Skeletal muscle cell (primary cell): ENCODE measurements around the gene CTNNA3.
"Not testable (repeated sequence)": the region's sequence is repeated elsewhere in the genome, so short reads cannot be mapped to it uniquely, and the experiment has no call there.

ENCODE experiments used
- DNase-seq: peaks from one replicate; pipeline ENCODE4 v3.0.0-alpha.2; 2010; ENCODE audit warnings: low read depth
- H3K4me3 ChIP-seq: 2 replicates; pipeline ENCODE4 v1.5.1; 2011; ENCODE audit warnings: low read depth, mild to moderate bottlenecking, control low read depth, low read length, moderate library complexity

The CTNNA3 gene

DNA sequence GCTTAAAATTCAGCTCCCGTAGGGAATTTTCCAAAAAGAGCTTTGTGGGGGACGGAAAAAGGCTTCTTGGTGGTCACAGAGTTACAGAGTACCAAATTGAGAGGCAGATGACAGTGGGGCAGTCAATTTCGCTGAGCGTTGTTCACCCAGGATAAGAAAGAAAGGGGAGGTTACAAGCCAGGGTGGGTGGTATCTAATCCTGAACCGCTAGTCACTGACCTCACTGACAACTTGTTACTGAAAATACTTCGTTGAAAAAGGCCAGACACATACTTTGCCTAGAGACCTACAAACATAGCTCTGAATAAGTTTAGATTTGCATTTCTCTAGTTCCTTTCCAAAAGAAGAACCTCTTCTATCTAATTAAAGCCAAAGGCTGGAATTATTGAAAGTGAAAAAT lies at the start of gene CTNNA3:
TSS of gene CTNNA3 (minus strand) at position 167 of the 400 bp plus-strand sequence.
- DNase-seq, result no peak
- no peak within 1 kb of the TSS for H3K4me3 ChIP-seq

DNA sequence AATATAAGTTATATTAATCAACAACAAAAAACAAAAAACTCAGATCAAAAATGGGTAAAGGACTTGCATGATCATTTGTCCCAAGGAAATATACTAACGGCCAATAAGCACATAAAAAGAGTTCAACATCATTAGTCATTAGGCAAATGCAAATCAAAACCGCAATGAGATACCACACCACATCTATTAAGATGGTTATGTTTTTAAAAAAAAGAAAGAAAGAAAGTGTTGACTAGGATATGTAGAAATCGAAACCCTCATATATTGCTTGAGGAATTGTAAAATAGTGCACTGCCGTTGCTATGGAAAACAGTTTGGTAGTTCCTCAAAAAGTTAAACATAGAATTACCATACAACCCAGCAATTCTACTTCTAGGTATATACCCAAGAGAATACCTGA lies 39.4 kb upstream of the CTNNA3 start:
- H3K4me3 ChIP-seq, result no peak overlapping the region
- DNase-seq, result no peak

DNA sequence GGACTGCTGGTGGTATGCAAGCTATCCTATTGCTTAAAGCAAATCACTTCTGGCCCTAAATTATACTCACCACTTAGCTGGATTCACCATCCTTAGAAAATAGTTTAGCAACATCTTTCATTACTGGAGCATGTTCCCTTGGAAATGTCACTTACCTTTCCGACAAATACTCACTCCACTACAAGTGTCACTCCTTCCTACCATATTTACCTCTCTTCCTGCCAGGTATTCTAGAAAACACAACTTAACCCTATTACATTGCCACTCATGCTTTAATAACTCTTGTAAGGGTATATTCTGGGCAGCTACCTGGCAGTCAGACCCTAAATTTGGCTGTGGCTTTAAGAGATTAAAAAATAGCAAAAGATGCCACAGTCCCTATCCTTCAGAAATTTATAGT lies 37.5 kb upstream of the CTNNA3 start:
- H3K4me3 ChIP-seq, result no peak overlapping the region

DNA sequence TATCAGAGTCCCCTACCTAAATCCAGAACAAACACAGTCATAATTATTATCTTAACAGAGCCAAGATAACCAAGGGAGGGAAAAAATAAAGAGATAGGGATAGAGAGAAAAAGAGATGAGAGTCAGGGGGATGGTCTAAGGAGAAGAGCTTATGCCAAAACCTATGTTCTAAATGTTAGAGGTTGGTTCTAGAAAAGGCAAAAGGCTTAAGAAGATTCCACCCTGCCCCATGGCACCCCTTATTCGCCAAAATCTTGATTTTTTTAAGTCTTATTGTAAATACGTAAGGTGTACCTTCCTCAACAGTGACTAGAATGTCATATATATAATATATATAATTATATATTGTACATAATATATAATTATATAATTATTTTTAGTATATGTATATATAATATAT lies 29.6 kb upstream of the CTNNA3 start:
- H3K4me3 ChIP-seq, result no peak overlapping the region

More for the DNA sequence above, 37.5 kb upstream of the CTNNA3 start:
- no peak for DNase-seq

DNA sequence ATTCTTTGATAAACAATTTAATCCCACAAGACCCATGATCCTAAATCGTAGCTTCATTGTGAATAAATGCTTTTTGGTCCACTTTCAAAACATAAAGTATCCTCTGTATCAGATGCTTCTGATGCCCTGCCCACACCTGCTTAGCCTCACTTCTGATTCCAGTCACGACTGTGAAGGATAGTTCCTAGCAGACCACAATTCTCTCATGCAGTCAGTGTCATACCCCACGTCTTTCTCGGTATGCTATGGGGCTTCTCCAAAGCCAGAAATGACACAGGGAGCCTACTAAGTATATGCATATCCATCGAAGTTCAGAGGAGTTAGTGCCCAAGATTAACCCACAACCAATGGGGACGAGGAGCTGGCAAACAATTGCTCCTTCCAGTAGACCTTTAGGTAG lies 27.6 kb upstream of the CTNNA3 start:
- DNase-seq, result no peak
- no peak overlapping the region for H3K4me3 ChIP-seq

More for the DNA sequence above, 29.6 kb upstream of the CTNNA3 start:
- no peak for DNase-seq

DNA sequence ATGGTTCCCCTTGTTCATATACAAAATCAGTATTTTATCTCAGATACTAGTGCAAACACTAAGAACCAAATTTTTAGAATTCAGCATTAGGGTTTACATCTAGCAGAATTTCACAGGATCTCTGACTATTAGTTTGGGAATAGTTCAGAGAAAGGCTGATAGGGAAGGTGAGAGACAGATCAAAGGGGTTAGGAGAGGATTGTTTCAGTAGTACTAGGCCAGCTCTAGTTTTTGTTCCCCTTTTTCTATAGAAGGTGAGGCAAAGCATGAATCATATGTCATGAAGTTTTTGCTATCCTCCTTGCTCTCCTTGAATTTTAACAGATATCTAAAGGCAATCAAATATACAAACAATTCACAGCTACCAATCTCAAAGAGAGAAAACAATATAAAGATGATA lies 26.1 kb upstream of the CTNNA3 start:
- no peak for DNase-seq
- H3K4me3 ChIP-seq, result no peak overlapping the region

DNA sequence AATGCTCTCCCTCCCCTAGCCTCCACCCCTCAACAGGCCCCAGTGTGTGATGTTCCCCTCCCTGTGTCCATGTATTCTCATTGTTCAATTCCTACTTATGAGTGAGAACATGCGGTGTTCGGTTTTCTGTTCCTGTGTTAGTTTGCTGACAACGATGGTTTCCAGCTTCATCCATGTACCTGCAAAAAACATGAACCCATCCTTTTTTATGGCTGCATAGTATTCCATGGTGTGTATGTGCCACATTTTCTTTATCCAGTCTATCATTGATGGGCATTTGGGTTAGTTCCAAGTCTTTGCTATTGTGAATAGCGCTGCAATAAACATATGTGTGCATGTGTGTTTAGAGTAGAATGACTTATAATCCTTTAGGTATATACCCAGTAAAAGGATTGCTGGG lies 20.5 kb upstream of the CTNNA3 start:
- DNase-seq, result not testable (repeated sequence)

DNA sequence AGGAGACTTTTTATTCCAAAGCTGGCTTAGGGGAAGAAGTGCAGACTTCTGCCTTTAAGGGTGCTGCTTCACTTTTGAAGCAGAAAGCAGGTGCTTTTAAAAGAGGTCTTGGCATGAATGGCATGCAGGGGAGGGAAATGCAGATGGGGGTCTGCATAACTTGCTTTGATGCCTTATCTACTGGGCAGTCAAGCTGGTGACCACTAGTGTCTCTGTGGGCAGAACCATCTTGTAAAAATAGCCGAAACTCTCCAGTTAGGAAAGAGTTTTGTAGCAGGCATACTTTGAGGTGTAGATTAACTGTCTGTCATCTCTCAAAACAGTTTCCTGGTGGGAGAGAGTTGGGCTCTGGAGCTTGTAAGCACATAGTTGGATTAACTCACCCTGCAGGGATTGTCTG lies 9.9 kb upstream of the CTNNA3 start:
- no peak overlapping the region for H3K4me3 ChIP-seq
- DNase-seq, result no peak

More for the DNA sequence above, 20.5 kb upstream of the CTNNA3 start:
- not testable (repeated sequence) for H3K4me3 ChIP-seq

DNA sequence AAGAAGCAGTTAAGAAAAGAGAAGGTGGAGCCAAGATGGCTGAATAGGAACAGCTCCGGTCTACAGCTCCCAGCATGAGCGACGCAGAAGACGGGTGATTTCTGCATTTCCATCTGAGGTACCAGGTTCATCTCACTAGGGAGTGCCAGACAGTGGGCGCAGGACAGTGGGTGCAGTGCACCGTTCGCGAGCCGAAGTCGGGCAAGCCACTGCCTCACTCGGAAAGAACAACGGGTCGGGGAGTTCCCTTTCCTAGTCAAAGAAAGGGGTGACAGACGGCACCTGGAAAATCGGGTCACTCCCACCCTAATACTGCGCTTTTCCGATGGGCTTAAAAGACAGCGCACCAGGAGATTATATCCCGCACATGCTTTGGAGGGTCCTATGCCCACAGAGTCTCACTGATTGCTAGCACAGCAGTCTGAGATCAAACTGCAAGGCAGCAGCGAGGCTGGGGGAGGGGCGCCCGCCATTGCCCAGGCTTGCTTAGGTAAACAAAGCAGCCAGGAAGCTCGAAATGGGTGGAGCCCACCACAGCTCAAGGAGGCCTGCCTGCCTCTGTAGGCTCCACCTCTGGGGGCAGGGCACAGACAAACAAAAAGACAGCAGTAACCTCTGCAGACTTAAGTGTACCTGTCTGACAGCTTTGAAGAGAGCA lies 3.7 kb upstream of the CTNNA3 start:
- DNase-seq, H3K4me3 ChIP-seq: not testable (repeated sequence)

DNA sequence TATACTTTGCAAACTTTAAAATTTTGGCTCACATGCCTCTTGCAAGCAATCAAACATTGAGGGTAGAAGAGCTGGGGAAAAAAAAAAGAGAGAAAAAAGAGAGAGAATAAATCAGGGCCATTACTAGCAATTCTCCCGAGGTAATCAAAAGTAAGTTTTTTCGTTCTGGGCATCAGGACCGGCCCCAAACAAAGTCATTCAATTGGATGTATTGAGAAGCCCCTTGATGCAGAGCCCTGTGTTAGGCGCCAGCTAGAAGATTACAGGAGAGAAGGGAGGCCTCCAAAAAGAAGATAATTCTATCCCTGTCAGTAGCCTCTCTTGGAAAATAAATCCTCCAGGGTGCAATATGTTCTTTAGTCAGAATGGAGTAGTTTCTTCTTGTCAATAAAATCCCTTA lies 2.2 kb upstream of the CTNNA3 start:
- no peak for DNase-seq
- no peak overlapping the region for H3K4me3 ChIP-seq

DNA sequence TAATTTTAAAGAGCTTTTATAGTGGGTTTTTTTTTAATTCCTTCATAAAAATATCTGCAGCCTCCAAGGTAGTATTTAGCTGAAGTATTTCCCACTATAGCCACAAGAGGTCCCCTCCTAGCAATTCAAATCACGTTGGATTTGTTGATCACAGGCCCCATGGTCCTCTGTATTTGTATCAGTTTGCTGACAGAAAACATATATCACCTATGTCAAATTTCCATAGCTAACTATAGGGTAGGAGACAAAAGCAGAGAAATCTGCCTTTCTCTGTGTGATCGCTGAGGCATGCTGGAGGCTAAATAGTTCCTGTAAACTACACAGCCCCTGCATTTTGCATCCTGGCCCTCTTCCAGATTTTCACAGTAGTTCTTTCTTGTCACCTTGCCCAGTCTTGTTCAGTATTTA lies 1.7 kb upstream of the CTNNA3 start:
- DNase-seq, result peak; percentile 27
- H3K4me3 ChIP-seq, result no peak overlapping the region

DNA sequence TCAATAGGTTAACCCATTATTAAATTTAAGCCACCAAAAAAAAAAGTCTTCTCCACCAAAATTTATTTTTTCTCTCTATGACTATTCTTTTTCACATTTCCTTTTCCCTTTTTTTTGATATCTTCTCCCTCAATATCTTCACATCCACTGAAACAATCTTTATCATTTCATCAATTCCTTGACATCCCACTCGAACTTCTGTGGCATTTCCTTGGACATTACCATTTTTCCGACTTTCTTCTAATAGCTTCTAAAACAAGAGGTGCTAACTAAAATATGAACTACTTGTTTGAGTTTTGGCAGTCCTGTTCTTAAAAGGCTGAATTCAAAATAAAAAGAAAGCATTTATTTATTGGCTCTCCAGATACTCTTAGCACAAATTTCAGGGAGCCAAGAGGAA lies 684 bp upstream of the CTNNA3 start:
- no peak for DNase-seq
- H3K4me3 ChIP-seq, result no peak overlapping the region

DNA sequence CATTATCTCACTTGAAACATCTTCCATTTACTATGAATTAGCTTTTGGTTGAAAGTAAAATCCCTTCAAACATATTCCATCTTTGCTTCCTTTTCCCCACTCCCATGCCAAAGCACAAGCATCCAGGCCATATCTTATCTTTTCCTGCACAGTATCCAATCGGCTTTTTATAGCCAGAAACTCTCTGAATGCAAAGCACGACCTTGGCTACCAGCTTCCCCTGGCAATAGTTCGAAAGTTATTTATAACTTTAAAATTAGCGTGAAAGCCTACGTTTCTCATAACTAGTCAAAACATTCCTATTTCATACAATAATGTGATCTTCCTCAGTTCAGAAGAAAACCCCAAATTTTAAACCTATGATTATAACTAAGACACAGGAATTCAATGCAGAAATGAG lies 440 bp downstream of the CTNNA3 start:
- no peak for DNase-seq
- H3K4me3 ChIP-seq, result no peak overlapping the region

DNA sequence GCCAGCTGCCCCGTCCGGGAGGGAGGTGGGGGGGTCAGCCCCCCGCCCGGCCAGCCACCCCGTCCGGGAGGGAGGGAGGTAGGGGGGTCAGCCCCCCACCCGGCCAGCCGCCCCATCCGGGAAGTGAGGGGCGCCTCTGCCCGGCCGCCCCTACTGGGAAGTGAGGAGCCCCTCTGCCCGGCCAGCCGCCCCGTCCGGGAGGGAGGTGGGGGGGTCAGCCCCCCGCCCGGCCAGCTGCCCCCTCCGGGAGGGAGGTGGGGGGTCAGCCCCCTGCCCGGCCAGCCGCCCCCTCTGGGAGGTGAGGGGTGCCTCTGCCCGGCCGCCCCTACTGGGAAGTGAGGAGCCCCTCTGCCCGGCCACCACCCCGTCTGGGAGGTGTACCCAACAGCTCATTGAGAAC lies 4.1 kb downstream of the CTNNA3 start:
- not testable (repeated sequence) for DNase-seq, H3K4me3 ChIP-seq

DNA sequence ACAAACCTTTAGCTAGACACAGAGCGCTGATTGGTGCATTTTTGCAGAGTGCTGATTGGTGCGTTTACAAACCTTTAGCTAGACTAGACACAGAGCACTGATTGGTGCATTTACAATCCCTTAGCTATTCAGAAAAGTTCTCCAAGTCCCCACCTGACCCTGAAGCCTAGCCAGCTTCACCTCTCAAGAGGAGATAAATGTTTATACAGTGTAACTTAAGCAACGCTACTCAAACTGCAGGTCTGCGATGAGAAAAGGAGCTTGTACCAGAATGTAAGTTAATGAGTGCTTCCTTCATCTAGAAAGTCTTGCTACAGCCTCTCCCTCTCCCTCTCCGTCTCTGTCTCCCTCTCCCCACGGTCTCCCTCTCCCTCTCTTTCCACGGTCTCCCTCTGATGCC lies 5.5 kb downstream of the CTNNA3 start:
- DNase-seq, H3K4me3 ChIP-seq: not testable (repeated sequence)

DNA sequence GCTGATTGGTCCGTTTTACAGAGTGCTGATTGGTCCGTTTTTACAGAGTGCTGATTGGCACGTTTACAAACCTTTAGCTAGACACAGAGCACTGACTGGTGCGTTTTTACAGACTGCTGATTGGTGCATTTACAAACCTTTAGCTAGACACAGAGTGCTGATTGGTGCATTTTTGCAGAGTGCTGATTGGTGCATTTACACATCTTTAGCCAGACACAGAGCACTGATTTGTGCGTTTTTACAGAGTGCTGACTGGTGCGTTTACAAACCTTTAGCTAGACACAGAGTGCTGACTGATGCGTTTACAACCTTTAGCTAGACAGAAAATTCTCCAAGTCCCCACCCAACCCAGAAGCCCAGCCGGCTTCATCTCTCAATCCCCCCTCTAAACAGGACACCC lies 11.9 kb downstream of the CTNNA3 start:
- DNase-seq, H3K4me3 ChIP-seq: not testable (repeated sequence)

DNA sequence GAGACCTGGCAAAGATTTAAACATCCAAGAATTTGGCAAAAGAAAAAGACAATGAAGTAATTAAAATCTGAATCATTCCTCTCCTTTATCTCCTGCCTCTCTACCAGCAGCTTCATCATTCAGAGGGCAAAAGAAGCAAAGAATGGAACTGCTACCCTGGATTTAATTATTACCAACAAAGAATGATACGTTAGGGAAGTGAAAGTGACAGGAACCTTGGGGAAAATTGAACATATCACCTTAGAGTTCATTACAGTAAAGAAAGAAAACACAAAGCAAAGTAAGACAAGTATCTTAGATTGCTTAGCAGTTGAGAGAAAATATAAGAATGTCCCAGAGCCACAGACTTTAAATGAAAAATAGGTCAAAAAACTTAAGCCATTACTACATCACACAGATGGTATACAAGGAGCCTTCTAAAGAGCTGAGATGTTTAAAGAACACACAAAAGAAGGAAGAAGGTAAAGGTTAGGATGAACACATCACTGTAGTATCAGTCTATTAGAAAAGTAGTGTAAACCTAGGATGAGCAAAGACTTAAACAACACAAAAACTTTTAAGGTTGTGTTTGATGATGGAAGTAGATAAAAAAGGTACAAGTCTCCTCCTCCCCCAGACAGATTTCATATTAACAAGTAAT lies 17.5 kb downstream of the CTNNA3 start:
- no peak for DNase-seq
- no peak overlapping the region for H3K4me3 ChIP-seq

DNA sequence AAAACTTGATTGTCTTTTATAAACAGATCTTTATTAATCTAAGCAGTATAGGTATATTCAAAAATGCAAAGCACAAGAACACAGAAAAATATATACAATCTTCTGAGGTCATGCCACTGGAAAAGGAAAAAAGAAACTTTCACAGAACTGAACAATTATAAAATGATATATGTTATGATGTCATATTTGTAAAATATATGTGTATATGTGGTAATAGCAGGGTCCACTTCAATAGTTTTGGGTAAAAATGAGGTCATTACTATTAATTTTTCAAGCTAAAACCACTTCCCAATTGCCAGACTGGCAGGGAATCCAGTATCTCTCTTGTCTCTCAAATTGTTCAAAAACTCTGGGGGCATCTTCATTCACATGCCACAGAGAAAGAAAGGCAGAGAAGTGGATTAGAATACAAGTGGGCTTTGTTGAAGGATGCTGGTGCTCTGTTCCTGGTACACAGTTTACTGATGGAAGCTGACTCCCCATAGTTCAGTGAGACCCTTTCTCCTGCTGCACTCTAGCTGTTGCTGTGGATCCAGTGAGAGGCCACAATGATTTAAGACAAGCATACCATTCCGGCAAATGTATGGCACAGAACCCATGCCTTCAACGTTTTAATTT lies 19.7 kb downstream of the CTNNA3 start:
- no peak overlapping the region for H3K4me3 ChIP-seq
- DNase-seq, result no peak

DNA sequence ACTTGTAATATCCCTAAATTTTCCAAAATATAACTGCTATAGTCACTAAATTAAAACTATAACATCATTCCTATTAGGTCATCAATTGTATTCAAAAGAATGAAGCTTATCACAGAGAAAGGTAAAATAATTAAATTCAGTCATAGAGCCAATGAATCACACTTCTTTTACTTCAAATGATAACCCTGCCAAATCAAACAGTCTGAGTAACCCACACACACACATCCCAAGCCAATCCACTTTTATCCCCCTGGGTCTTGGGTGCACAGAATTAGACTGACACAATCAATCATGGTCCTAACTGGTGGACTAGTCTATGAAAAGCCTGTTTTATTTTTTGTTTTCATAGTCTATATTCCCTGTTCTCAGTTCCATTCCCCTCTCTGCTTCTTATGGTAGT lies 25.6 kb downstream of the CTNNA3 start:
- DNase-seq, result no peak
- no peak overlapping the region for H3K4me3 ChIP-seq

DNA sequence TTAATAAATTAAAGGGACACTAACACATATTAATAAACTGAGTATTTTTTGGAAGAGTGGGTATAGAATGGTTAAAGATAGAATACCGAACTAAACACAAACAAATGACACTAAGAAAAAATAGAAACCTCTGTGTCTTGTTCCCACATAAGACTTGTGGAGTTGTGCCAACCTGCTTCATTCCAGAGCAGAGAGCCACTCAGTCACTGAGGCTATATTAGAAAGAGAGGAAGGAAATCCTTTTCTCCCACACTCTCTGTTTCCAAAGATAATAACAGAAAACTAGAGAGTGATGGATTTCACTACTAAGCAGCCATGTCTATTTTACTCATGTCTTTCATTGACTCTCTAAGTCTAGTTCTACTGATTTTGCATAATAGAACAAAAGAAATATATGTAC lies 26.0 kb downstream of the CTNNA3 start:
- no peak overlapping the region for H3K4me3 ChIP-seq
- no peak for DNase-seq

DNA sequence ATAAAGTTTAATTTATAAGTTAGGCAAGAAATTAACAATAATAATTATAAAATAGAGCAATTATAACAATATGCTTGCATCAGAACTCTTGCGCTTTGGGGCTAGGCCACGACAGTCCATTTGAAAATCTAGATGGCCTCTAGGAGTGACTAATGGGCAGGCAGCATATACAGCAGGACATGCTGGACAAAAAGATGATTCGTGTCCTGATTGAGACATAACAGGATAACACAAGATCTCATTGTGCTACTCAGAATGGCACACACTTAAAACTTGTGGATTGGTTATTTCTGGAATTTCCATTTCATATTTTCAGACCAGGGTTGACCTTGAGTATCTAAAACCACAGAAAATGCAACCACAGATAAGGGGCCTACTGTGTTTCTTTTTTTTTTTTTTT lies 27.5 kb downstream of the CTNNA3 start:
- DNase-seq, result peak; percentile 9
- H3K4me3 ChIP-seq, result no peak overlapping the region
